Duodenal mucosa (tissue), 2 donors: Measurements from ENCODE around the gene HSD17B1.
A peak's percentile ranks its signal among the peaks of the same experiment; 100 is the strongest.

Experiments used
- H3K27ac ChIP-seq: one replicate; pipeline ENCODE4 v1.7.0; 2013; ENCODE audit warnings: low read depth, low read length
- H3K27me3 ChIP-seq, 2 donors: one replicate each; pipeline ENCODE4 v1.7.0; 2013; ENCODE audit warnings: low read length in 2 of 2, control low read depth in 1 of 2; ENCODE audit not compliant: insufficient read depth in 2 of 2, control insufficient read depth in 1 of 2
- H3K36me3 ChIP-seq, 2 donors: one replicate each; pipeline ENCODE4 v1.7.0; 2013; ENCODE audit warnings: low read length in 2 of 2, control low read depth in 1 of 2; ENCODE audit not compliant: insufficient read depth in 2 of 2, control insufficient read depth in 1 of 2
- H3K4me1 ChIP-seq, 2 donors: one replicate each; pipeline ENCODE4 v1.7.0; 2013; ENCODE audit warnings: low read length in 2 of 2, control low read depth in 1 of 2; ENCODE audit not compliant: insufficient read depth in 2 of 2, control insufficient read depth in 1 of 2
- H3K4me3 ChIP-seq, 2 donors: one replicate each; pipeline ENCODE4 v1.7.0; 2013; ENCODE audit warnings: low read length in 2 of 2, low read depth in 1 of 2
- H3K9ac ChIP-seq, 2 donors: one replicate each; pipeline ENCODE4 v1.7.0; 2013; ENCODE audit warnings: low read length in 2 of 2, low read depth in 1 of 2
- H3K9me3 ChIP-seq, 2 donors: one replicate each; pipeline ENCODE4 v1.7.0; 2013; ENCODE audit warnings: low read length in 2 of 2, control low read depth in 1 of 2; ENCODE audit not compliant: control insufficient read depth in 1 of 2

Gene HSD17B1

DNA sequence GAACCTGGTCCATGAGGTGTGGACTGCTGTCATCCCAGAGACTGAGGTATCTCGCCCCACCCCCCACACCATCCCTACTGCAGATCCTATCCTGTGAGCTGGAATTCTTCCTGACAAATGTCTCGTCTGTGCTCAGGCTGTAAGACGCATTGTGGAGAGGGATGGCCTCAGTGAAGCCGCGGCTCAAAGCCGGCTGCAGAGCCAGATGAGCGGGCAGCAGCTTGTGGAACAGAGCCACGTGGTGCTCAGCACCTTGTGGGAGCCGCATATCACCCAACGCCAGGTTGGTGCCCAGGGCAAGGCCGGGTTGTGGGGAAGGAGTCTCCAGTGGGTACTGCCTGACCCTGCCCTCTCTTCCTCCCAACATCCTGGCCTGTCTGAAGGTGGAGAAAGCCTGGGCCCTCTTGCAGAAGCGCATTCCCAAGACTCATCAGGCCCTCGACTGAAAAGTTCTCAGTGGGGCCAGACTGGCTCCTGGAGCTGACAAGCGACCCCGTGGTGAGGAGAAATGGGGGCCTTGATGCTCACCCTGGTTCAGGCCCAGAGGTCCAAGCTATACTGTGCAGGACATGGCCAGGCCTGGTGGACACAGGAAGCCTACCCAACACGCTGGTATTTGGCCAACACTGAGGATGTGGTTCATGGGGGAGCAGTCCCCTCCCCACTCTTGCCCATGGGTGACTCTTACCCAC is 12.9 kb downstream of the HSD17B1 start:
- peaks cover 43 to 52% of the 10 kb centered on the region in 2 donors for H3K36me3 ChIP-seq
- H3K27me3 ChIP-seq, result no peaks in the 10 kb centered on the region
- H3K9me3 ChIP-seq, result no peaks in the 10 kb centered on the region
- peak overlapping the region in 1 of 2 donors; percentile 85 for H3K9ac ChIP-seq
- H3K4me1 ChIP-seq, result peaks cover 42 to 62% of the 10 kb centered on the region in 2 donors
- no peak overlapping the region for H3K4me3 ChIP-seq
- no peak overlapping the region for H3K27ac ChIP-seq

DNA sequence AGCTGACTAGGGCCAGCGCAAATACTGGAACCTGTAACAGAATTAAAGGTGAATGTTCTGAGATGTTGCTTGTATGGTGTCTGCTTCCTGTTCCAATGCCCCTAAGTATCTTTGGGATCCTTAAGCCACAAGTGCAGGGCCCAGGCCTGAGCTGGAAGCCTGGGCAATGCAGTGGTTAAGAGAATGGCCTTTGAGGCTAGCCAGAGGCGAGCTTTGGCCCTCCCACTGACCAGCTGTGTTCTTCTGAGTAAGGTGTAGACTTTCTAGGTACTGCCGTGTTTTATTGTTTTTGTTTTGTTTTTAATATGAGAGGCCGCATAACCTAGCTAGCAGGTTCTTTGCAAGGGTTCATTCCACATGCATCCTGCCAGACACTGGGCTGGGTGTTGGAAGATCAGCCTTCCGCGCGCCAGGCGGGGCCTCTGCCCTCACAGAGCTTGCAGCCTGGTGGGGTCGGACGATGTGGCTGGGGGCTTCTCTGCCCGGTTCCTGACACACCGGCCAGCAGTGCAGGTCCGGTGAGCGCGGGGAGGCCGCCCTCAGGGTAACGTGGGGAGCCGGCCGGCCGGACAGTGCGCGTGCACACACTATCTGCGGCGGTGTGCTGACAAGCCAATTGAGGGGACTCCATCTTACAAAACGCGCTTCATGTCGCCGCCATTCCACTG is 13.6 kb downstream of the HSD17B1 start:
- Histone ChIP-seq H3K9me3 (no peaks in the 10 kb centered on the region), H3K36me3 (peaks cover 44 to 58% of the 10 kb centered on the region in 2 donors), H3K27me3 (no peaks in the 10 kb centered on the region), H3K27ac (peak overlapping the region; percentile 93), H3K4me3 (peak overlapping the region; percentile 81 to 93), H3K9ac (peak overlapping the region; percentile 56 to 85), H3K4me1 (peaks cover 42 to 60% of the 10 kb centered on the region in 2 donors)

- Histone ChIP-seq H3K4me3 (peak within 1 kb of the TSS; percentile 81 to 93), H3K4me1 (peaks cover 38 to 55% of the 10 kb centered on the region in 2 donors), H3K36me3 (peaks cover 49 to 65% of the 10 kb centered on the region in 2 donors), H3K27ac (peak within 1 kb of the TSS; percentile 93), H3K9me3 (no peaks in the 10 kb centered on the region), H3K9ac (peak within 1 kb of the TSS; percentile 85 to 86), H3K27me3 (no peaks in the 10 kb centered on the region)
These were observed 14.3 kb downstream of the HSD17B1 start, which contains the start of gene MLX for GRCh38 chr17:42566883-42567573. Gene MLX, plus strand, starts transcription at chr17:42567100. Its CDS starts 25 bp downstream, at chr17:42567125.

DNA sequence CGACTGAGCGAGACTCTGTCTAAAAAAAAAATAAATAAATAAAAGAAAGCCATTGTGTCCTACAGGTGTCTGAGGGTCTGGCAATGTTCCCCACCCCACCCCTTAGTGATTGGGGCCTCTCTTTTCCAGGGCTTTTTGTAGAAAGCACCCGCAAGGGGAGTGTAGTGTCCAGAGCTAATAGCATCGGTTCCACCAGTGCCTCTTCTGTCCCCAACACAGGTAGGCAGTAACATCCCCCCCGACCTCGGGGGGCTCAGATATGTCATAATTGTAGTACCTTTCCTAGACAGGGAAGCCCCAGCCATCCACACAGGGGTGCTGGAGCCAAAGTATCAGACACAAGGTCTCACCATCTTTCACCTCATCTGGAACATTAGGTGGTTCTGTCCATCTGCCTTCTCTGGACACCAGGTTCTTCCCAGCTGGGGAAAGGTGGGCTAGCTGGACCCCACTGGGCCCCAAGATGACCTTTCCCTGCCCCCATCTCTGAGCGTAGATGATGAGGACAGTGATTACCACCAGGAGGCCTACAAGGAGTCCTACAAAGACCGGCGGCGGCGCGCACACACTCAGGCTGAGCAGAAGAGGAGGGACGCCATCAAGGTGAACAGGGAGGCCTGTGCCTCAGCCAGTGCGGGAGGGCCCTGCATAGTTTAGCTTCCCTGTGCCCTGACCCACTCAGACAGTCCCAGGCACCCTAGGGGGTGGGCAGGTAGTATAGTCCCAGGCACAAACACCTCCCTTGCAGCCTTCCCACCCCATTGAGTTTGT is 15.8 kb downstream of the HSD17B1 start:
- Histone ChIP-seq H3K27ac (no peak overlapping the region), H3K27me3 (no peaks in the 10 kb centered on the region), H3K4me1 (peaks cover 29 to 43% of the 10 kb centered on the region in 2 donors), H3K9me3 (no peaks in the 10 kb centered on the region), H3K9ac (peak overlapping the region in 1 of 2 donors; percentile 35), H3K36me3 (peaks cover 60 to 75% of the 10 kb centered on the region in 2 donors), H3K4me3 (peak overlapping the region in 1 of 2 donors; percentile 20)

DNA sequence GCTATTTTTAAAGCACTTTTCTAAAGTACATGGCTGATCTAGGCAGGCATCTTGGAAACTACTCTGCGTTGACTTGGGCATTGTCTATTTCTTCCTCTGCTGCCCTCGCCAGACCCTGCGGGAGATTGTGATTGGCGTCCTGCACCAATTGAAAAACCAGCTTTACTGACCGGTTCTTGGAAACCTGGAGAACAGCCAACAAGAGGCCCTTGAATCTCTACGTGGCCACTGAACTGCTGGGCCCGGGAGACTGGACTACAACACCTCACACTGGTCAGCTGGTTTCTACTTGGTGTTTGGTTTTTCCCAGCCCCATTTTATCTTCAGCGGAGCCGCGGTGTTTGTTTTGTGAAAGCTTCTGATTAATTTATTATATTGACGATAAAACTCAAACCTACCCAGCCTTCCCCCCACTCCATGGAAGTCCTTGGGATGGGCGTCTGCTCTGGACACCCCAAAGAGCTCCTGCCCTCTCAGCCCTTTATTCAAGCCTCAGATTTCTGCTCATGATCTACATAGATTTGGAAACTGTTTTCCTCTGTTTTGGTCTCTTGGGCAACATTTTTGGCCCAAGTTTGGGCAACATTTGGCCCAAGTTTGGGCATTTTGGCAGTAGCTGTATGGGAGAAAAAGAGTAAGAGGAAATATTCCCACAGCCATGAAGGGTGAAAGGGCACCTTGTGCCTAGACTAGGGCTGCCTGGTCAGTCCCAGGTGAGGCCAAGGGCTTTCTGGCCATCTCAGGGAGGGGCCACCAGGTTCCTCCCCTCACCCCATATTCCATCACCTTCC is 18.9 kb downstream of the HSD17B1 start:
- H3K4me3 ChIP-seq, result no peak overlapping the region
- H3K9me3 ChIP-seq, result no peaks in the 10 kb centered on the region
- H3K4me1 ChIP-seq, result peaks cover 19 to 23% of the 10 kb centered on the region in 2 donors
- H3K27ac ChIP-seq, result no peak overlapping the region
- no peak overlapping the region for H3K9ac ChIP-seq
- H3K36me3 ChIP-seq, result peaks cover 53 to 67% of the 10 kb centered on the region in 2 donors
- no peaks in the 10 kb centered on the region for H3K27me3 ChIP-seq

DNA sequence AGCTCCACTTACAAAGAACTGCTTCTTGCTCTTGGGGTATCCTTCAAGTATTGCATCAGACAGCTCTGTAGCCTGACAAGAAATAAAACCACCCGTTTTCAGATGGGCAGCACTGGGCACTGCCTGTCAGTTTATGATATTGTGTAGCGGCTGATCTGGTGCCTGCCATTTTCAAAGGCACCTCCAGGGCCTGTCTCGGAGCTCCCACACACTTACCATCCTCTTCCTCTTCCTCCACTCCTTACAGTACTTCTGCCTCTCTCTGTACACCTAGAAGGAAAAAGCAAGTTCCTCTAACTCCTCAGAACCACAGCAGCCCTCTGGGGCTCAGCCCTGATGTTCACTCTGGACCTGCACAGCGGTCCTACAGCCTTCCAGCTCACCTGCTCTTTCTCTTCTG is 20.4 kb downstream of the HSD17B1 start:
- H3K4me1 ChIP-seq, result peaks cover 24 to 26% of the 10 kb centered on the region in 2 donors

DNA sequence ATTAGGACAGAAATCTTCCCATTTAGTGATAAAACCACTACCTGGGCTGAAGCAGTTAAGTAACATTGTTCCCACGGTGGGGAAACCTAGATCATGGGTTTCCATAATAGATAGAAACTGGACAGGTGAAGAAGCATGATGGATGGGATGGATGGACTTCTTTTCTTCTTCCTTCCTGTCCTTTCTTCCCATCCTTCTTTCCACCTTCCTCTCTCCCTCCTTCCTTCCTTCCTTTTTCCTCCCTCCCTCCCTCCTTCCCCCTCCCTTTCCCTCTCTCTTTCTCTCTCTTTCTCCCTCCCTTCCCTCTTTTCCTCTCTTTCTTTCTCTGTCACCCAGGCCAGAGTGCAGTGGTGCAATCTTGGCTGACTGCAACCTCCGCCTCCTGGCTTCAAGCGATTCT is 21.7 kb downstream of the HSD17B1 start:
- Histone ChIP-seq H3K4me1 (peaks cover 18 to 22% of the 10 kb centered on the region in 2 donors), H3K27me3 (no peaks in the 10 kb centered on the region), H3K4me3 (no peak overlapping the region), H3K36me3 (peaks cover 42 to 58% of the 10 kb centered on the region in 2 donors), H3K9me3 (no peaks in the 10 kb centered on the region), H3K27ac (no peak overlapping the region), H3K9ac (no peak overlapping the region)

More for the DNA sequence above, 20.4 kb downstream of the HSD17B1 start:
- H3K27ac ChIP-seq, result no peak overlapping the region
- H3K9ac ChIP-seq, result no peak overlapping the region
- H3K27me3 ChIP-seq, result no peaks in the 10 kb centered on the region
- no peaks in the 10 kb centered on the region for H3K9me3 ChIP-seq
- H3K36me3 ChIP-seq, result peaks cover 53 to 67% of the 10 kb centered on the region in 2 donors
- H3K4me3 ChIP-seq, result no peak overlapping the region

DNA sequence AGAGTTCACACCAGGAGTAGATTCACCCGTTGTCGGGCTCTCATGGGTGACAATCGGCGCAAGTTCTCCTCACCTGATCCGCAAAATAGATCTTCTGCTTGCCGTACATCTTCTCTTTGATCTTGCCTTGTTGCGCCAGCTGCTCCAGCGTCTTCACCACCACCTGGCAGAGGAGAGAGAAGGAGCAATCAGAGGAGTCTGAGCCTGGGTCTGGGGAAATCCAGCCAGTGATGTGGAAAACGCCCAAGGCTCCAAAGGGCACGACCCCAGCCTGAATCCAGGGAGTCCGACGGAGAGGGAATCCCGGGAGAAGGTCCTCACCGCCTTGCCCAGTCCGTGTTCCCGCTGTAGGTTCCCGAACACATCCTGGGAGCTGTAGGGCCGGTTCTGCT is 24.4 kb downstream of the HSD17B1 start:
- no peaks in the 10 kb centered on the region for H3K27me3 ChIP-seq
- H3K9me3 ChIP-seq, result no peaks in the 10 kb centered on the region
- H3K4me3 ChIP-seq, result peak overlapping the region; percentile 89 to 95
- H3K4me1 ChIP-seq, result peaks cover 17 to 22% of the 10 kb centered on the region in 2 donors
- H3K9ac ChIP-seq, result peak overlapping the region; percentile 77 to 78
- H3K36me3 ChIP-seq, result peaks cover 39 to 57% of the 10 kb centered on the region in 2 donors
- no peak overlapping the region for H3K27ac ChIP-seq
